ENCODE results near the gene RAB3C.
"Not testable (repeated sequence)": the region's sequence is repeated elsewhere in the genome, so short reads cannot be mapped to it uniquely, and the experiment has no call there.

Gene RAB3C

DNA sequence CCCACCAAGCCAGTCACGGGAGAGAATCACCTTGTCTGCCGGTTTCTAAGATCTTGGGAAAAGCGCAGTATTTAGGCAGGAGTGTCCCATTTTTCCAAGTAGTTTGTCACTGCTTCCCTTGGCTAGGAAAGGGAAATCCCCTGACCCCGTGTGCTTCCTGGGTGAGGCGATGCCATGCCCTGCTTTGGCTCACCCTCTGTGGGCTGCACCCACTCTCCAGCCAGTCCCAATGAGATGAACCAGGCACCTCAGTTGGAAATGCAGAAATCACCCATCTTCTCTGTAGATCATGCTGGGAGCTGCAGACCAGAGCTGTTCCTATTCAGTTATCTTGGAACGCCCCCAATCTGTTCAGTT, 116.9 kb downstream of the RAB3C start:
- TF ChIP-seq, protein P1, sequence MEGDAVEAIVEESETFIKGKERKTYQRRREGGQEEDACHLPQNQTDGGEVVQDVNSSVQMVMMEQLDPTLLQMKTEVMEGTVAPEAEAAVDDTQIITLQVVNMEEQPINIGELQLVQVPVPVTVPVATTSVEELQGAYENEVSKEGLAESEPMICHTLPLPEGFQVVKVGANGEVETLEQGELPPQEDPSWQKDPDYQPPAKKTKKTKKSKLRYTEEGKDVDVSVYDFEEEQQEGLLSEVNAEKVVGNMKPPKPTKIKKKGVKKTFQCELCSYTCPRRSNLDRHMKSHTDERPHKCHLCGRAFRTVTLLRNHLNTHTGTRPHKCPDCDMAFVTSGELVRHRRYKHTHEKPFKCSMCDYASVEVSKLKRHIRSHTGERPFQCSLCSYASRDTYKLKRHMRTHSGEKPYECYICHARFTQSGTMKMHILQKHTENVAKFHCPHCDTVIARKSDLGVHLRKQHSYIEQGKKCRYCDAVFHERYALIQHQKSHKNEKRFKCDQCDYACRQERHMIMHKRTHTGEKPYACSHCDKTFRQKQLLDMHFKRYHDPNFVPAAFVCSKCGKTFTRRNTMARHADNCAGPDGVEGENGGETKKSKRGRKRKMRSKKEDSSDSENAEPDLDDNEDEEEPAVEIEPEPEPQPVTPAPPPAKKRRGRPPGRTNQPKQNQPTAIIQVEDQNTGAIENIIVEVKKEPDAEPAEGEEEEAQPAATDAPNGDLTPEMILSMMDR (IDR thresholded peaks at IDR 0.05; ENCODE audit: control insufficient read depth, extremely low read depth, insufficient read depth) = no peak
- no peak overlapping the region for H3K4me3 ChIP-seq (ENCODE audit: low read depth, low read length)
- DNase-seq (ENCODE audit: low read depth) = no peak

DNA sequence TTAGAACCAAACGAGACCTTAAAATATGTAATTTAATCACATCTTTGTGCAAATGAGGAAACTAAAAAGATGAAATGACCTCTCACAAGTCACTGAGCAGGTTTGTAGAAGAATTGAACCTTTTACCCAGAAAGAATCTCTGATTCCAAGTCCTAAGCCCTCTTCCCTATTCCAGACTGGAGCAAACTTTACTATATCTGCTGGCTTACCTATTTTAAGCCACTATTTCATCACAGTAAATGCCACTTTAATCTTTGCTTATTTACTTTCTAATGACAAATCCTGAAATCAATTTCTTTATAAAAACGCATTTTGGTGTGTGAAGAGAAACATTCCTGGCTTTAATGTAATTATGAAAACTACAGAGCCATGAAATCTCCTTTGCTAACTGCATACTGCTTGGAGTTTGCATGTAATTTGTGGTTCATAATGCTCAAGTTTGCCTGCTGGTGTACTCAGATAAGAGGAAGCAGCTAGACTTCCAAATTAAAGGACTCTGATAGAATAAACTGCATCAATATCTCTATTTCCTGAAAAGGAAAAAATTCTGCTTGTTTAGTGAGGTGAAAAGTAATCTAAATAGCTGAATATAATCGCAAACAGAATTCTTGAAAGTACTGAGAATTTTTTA, 121.2 kb downstream of the RAB3C start:
- DNase-seq (ENCODE audit: low read depth) = no peak
- H3K4me3 ChIP-seq (ENCODE audit: low read depth, low read length) = no peak overlapping the region
- TF ChIP-seq, protein P1 (IDR thresholded peaks at IDR 0.05; ENCODE audit: control insufficient read depth, extremely low read depth, insufficient read depth) = no peak

DNA sequence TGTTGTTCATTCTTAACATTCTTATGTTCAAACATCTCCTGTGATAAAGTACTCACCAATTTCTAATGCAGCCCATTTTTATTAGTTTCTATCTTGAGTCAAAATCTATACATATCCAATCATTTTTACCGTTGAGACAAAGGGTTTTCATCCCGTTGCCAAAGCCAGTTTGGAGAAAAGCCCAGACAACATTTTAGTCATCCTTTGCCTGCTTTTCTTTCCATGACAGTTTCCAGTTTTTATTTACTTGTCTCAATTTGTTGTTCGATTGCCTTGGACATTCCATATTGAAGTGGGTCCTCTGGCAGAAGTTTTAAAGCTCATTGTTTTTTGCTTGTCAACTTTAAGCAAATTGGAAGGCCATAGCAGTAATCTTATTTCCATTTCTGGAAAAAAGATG, 123.9 kb downstream of the RAB3C start:
- TF ChIP-seq, protein P1 (IDR thresholded peaks at IDR 0.05; ENCODE audit: control insufficient read depth, extremely low read depth, insufficient read depth) = no peak
- DNase-seq (ENCODE audit: low read depth) = no peak
- H3K4me3 ChIP-seq (ENCODE audit: low read depth, low read length) = no peak overlapping the region

DNA sequence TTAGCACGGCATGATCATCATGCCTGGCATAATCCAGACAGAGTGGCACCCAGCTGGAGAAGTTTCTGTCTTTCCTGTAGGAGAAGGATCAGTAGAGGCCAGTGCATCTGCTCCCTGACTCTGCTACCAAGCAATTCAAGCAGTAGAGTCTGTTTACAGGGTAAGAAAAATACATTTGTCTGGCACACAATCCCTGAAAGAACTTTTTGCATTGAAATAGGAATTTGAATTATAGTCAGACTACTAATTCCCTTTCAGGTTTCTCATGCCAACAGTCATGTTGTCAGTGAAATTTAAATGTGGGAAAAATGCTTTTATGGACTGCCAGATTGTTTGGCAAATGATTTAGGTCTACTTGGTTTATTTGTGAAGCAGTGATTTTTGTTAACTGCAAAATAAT, 125.6 kb downstream of the RAB3C start:
- H3K4me3 ChIP-seq (ENCODE audit: low read depth, low read length) = no peak overlapping the region
- no peak for DNase-seq (ENCODE audit: low read depth)
- TF ChIP-seq, protein P1 (IDR thresholded peaks at IDR 0.05; ENCODE audit: control insufficient read depth, extremely low read depth, insufficient read depth) = no peak

DNA sequence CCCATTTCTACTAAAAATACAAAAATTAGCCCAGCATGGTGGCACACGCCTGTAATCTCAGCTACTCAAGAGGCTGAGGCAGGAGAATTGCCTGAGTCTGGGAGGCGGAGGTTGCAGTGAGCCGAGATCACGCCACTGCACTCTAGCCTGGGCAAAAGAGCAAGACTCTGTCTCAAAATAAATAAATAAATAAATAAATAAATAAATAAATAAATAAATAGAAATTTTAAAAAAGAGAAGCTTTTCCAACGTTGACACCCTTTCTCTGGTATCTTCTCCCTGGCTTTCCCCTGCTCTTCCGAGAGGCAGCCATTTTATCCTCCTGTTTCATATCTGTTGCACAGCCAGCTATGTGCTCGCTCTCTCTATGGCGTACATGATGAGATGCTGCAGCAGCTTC, 127.5 kb downstream of the RAB3C start:
- not testable (repeated sequence) for DNase-seq (ENCODE audit: low read depth)

DNA sequence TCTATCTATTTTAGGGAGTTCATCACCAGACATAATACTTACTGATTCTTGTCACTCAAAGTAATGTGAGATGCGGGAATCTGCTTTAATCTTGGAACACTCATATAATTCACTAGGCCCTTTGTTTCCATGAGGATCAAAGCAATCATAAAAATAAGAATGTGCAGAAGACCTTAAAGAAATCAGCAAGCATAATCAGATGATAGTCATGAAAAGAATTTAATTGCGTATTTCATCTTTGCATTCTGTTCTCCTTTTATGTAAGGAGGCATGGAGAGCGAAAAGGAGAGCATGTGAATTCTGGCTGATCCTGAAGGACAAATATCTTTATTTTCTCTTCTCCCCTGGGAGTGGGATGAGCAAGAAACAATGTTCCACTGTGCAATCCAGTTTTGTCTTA, 128.0 kb downstream of the RAB3C start:
- no peak overlapping the region for H3K4me3 ChIP-seq (ENCODE audit: low read depth, low read length)
- DNase-seq (ENCODE audit: low read depth) = no peak
- TF ChIP-seq, protein P1 (IDR thresholded peaks at IDR 0.05; ENCODE audit: control insufficient read depth, extremely low read depth, insufficient read depth) = no peak

More for the DNA sequence above, 127.5 kb downstream of the RAB3C start:
- H3K4me3 ChIP-seq (ENCODE audit: low read depth, low read length) = not testable (repeated sequence)

DNA sequence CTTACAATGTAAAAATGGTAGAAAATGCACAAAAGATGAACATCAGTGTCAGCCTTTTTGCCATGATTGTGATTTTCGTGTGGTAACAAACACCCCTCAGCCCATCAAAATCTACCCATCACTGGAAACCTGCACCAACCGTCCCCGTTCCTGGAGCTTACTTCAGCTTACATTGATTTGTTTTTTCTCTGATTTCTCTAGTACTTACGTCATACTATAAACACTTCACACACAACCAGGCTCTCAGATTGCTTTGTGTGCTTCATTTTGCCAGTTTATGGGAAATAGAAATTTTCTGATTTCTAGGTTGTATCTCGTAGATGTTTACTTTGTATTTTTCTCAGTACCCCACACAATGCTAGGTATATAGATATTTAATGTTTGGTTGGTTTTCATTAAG, 129.1 kb downstream of the RAB3C start:
- H3K4me3 ChIP-seq (ENCODE audit: low read depth, low read length) = no peak overlapping the region
- TF ChIP-seq, protein P1 (IDR thresholded peaks at IDR 0.05; ENCODE audit: control insufficient read depth, extremely low read depth, insufficient read depth) = no peak
- DNase-seq (ENCODE audit: low read depth) = no peak

All from LNCaP clone FGC (cell line).